Stimulated activated naive B cell treated with anti-CD40 and anti-IgM and Interleukin-4, amounts not matched to agents 10 μg/mL and 1 μg/mL and 100 μg/mL, for 72 hours (primary cell): ENCODE measurements around the gene GPR4.

Experiments
- ATAC-seq, 2 donors: fragments of 150-1000 bp; cut with Tn5 transposase; replicated peaks; 2 replicates each; pipeline ENCODE4 v1.10.0; 2021; ENCODE audit warnings: moderate library complexity in 1 of 2
- DNase-seq: peaks from one replicate; pipeline ENCODE4 v3.0.0; 2021
- H3K27ac Mint-ChIP-seq: one replicate; pipeline ENCODE4 v1.8.0; 2022; ENCODE audit warnings: mild to moderate bottlenecking, mixed read lengths
- H3K27me3 Mint-ChIP-seq, 2 donors: one replicate each; pipeline ENCODE4 v1.8.0; 2022; ENCODE audit warnings: mixed read lengths in 2 of 2
- H3K36me3 Mint-ChIP-seq, 2 donors: one replicate each; pipeline ENCODE4 v1.8.0; 2022; ENCODE audit warnings: mixed read lengths in 2 of 2, mild to moderate bottlenecking in 1 of 2
- H3K4me1 Mint-ChIP-seq, 2 donors: one replicate each; pipeline ENCODE4 v1.8.0; 2022; ENCODE audit warnings: mixed read lengths in 2 of 2, mild to moderate bottlenecking in 1 of 2
- H3K4me3 Mint-ChIP-seq, 2 donors: one replicate each; pipeline ENCODE4 v1.8.0; 2022; ENCODE audit warnings: mild to moderate bottlenecking in 2 of 2, mixed read lengths in 2 of 2, moderate library complexity in 1 of 2
- H3K9me3 Mint-ChIP-seq, 2 donors: one replicate each; pipeline ENCODE4 v1.8.0; 2022; ENCODE audit warnings: mixed read lengths in 2 of 2, mild to moderate bottlenecking in 1 of 2

Gene GPR4

GRCh38 chr19:45601524-45602374 lies at the start of gene GPR4:
TSS of gene GPR4 (minus strand) at chr19:45602212. CDS start at chr19:45591866, 10,346 bp downstream.
- H3K27me3 Mint-ChIP-seq = peaks cover 62 to 70% of the 10 kb centered on the region in 2 donors
- peaks cover 36 to 45% of the 10 kb centered on the region in 2 donors for H3K4me1 Mint-ChIP-seq
- peaks cover 3 to 5% of the 10 kb centered on the region in 2 donors for H3K36me3 Mint-ChIP-seq
- DNase-seq = no peak
- no peaks in the 10 kb centered on the region for H3K9me3 Mint-ChIP-seq
- H3K27ac Mint-ChIP-seq = peak within 1 kb of the TSS; percentile 32
- ATAC-seq = peak in 1 of 2 donors; percentile 16
- H3K4me3 Mint-ChIP-seq = peak within 1 kb of the TSS; percentile 4 to 23

GRCh38 chr19:45650722-45651121 lies 48.7 kb upstream of the GPR4 start:
- Mint-ChIP-seq H3K27ac (no peak overlapping the region), H3K4me1 (peaks cover 7 to 9% of the 10 kb centered on the region in 2 donors), H3K36me3 (no peaks in the 10 kb centered on the region), H3K9me3 (no peaks in the 10 kb centered on the region), H3K27me3 (peaks cover 27 to 31% of the 10 kb centered on the region in 2 donors), H3K4me3 (no peak overlapping the region)
- no peak for ATAC-seq
- no peak for DNase-seq

- DNase-seq = no peak
- peaks cover 27 to 48% of the 10 kb centered on the region in 2 donors for H3K4me1 Mint-ChIP-seq
- ATAC-seq = no peak
- H3K27me3 Mint-ChIP-seq = peaks cover 26 to 27% of the 10 kb centered on the region in 2 donors
- H3K36me3 Mint-ChIP-seq = peaks cover 0 to 1% of the 10 kb centered on the region in 2 donors
- H3K9me3 Mint-ChIP-seq = peaks cover 0 to under 1% of the 10 kb centered on the region in 2 donors
- peak overlapping the region; percentile 37 for H3K27ac Mint-ChIP-seq
- H3K4me3 Mint-ChIP-seq = peak overlapping the region; percentile 69 to 86
Observed at GRCh38 chr19:45646345-45646698, 44.3 kb upstream of the GPR4 start.

- H3K4me3 Mint-ChIP-seq = peak overlapping the region; percentile 69 to 86
- peak overlapping the region; percentile 20 for H3K27ac Mint-ChIP-seq
- H3K9me3 Mint-ChIP-seq = peaks cover 4 to 6% of the 10 kb centered on the region in 2 donors
- ATAC-seq (peak; percentile 18 to 47), DNase-seq (peak; percentile 53)
- peaks cover 5 to 7% of the 10 kb centered on the region in 2 donors for H3K36me3 Mint-ChIP-seq
- H3K27me3 Mint-ChIP-seq = peaks cover 21 to 25% of the 10 kb centered on the region in 2 donors
- H3K4me1 Mint-ChIP-seq = peaks cover 32 to 54% of the 10 kb centered on the region in 2 donors
Observed at GRCh38 chr19:45645631-45646344, 43.8 kb upstream of the GPR4 start.

- DNase-seq = peak; percentile 9
- peak overlapping the region; percentile 69 to 86 for H3K4me3 Mint-ChIP-seq
- no peak for ATAC-seq
- peaks cover 5 to 8% of the 10 kb centered on the region in 2 donors for H3K9me3 Mint-ChIP-seq
- peak overlapping the region; percentile 20 for H3K27ac Mint-ChIP-seq
- H3K27me3 Mint-ChIP-seq = peaks cover 14 to 20% of the 10 kb centered on the region in 2 donors
- H3K36me3 Mint-ChIP-seq = peaks cover 6 to 9% of the 10 kb centered on the region in 2 donors
- peaks cover 34 to 57% of the 10 kb centered on the region in 2 donors for H3K4me1 Mint-ChIP-seq
Observed at GRCh38 chr19:45645068-45645630, 43.1 kb upstream of the GPR4 start.

GRCh38 chr19:45643927-45644771 lies 42.1 kb upstream of the GPR4 start:
- H3K27ac Mint-ChIP-seq = no peak overlapping the region
- H3K4me1 Mint-ChIP-seq = peaks cover 34 to 57% of the 10 kb centered on the region in 2 donors

GRCh38 chr19:45643024-45643926 lies 41.3 kb upstream of the GPR4 start:
- H3K27ac Mint-ChIP-seq = peak overlapping the region; percentile 89
- peaks cover 5 to 8% of the 10 kb centered on the region in 2 donors for H3K9me3 Mint-ChIP-seq
- peaks cover 12 to 18% of the 10 kb centered on the region in 2 donors for H3K27me3 Mint-ChIP-seq
- H3K36me3 Mint-ChIP-seq = peaks cover 8 to 16% of the 10 kb centered on the region in 2 donors
- DNase-seq (peak; percentile 94), ATAC-seq (peak; percentile 42 to 45)
- peaks cover 39 to 66% of the 10 kb centered on the region in 2 donors for H3K4me1 Mint-ChIP-seq
- H3K4me3 Mint-ChIP-seq = peak overlapping the region; percentile 64 to 88

More at GRCh38 chr19:45643927-45644771, 42.1 kb upstream of the GPR4 start:
- peaks cover 12 to 18% of the 10 kb centered on the region in 2 donors for H3K27me3 Mint-ChIP-seq
- peaks cover 6 to 9% of the 10 kb centered on the region in 2 donors for H3K36me3 Mint-ChIP-seq
- peaks cover 5 to 8% of the 10 kb centered on the region in 2 donors for H3K9me3 Mint-ChIP-seq
- DNase-seq (no peak), ATAC-seq (no peak)
- no peak overlapping the region for H3K4me3 Mint-ChIP-seq

- Mint-ChIP-seq H3K27ac (peak overlapping the region; percentile 98), H3K4me1 (peaks cover 38 to 67% of the 10 kb centered on the region in 2 donors), H3K4me3 (peak overlapping the region; percentile 88 to 92), H3K9me3 (peaks cover 5 to 8% of the 10 kb centered on the region in 2 donors), H3K27me3 (peaks cover 7 to 13% of the 10 kb centered on the region in 2 donors), H3K36me3 (peaks cover 8 to 16% of the 10 kb centered on the region in 2 donors)
- peak; percentile 57 to 58 for ATAC-seq
- DNase-seq = peak; percentile 88
Observed at GRCh38 chr19:45641274-45642105, 39.5 kb upstream of the GPR4 start.

GRCh38 chr19:45640849-45641273 lies 38.8 kb upstream of the GPR4 start:
- peak overlapping the region; percentile 88 to 92 for H3K4me3 Mint-ChIP-seq
- peaks cover 32 to 61% of the 10 kb centered on the region in 2 donors for H3K4me1 Mint-ChIP-seq
- peak overlapping the region; percentile 98 for H3K27ac Mint-ChIP-seq
- DNase-seq (no peak), ATAC-seq (no peak)
- H3K27me3 Mint-ChIP-seq = peaks cover under 1 to 7% of the 10 kb centered on the region in 2 donors
- H3K36me3 Mint-ChIP-seq = peaks cover 8 to 20% of the 10 kb centered on the region in 2 donors
- peaks cover 5 to 8% of the 10 kb centered on the region in 2 donors for H3K9me3 Mint-ChIP-seq

GRCh38 chr19:45638930-45639729 lies 37.1 kb upstream of the GPR4 start, which contains the start of gene EML2:
TSS of gene EML2 (minus strand) at chr19:45639397. CDS start at chr19:45639376, 21 bp downstream.
- peaks cover 5 to 8% of the 10 kb centered on the region in 2 donors for H3K9me3 Mint-ChIP-seq

More at GRCh38 chr19:45638930-45639729, 37.1 kb upstream of the GPR4 start, which contains the start of gene EML2:
- no peak for ATAC-seq
- peak within 1 kb of the TSS; percentile 95 for H3K27ac Mint-ChIP-seq
- H3K4me1 Mint-ChIP-seq = peaks cover 27 to 47% of the 10 kb centered on the region in 2 donors
- peak within 1 kb of the TSS; percentile 93 to 94 for H3K4me3 Mint-ChIP-seq
- no peaks in the 10 kb centered on the region for H3K27me3 Mint-ChIP-seq
- H3K36me3 Mint-ChIP-seq = peaks cover 8 to 22% of the 10 kb centered on the region in 2 donors
- peak; percentile 19 for DNase-seq
